ENCODE data around the gene ARMC2.

ARMC2 gene

DNA sequence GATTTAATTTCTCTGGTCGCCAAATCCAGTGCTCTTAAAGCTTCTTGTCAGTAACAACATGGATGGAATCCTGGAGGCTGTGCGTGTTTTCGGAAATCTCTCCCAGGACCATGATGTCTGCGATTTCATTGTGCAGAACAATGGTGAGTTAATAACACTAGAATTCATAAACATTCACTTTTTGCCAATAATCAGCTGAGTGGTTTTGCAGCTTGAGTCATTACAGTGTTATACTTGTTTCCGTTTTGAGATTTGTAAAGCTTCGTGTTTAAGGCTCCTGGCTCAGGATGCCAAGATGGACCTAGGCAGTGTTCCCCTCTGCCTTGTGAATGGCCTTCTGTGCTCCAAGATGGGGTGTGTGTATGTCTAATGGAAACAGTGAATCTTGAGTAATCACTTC is 113.8 kb downstream of the ARMC2 start:
- H3F3A ChIP-seq (ENCODE audit: insufficient read depth): no peaks in the 10 kb centered on the region
- H3K4me2 ChIP-seq (ENCODE audit: low read depth, low read length, poor library complexity, severe bottlenecking): no peak overlapping the region
- no peak overlapping the region for H3K9ac ChIP-seq (ENCODE audit: low read length)
- H3K79me2 ChIP-seq (ENCODE audit: insufficient read depth, low read length): no peaks in the 10 kb centered on the region
- H3K4me3 ChIP-seq (ENCODE audit: insufficient read depth, low read length, poor library complexity, severe bottlenecking): no peak overlapping the region
- no peak overlapping the region for H2AFZ ChIP-seq (ENCODE audit: low read depth, low read length, severe bottlenecking)
- no peaks in the 10 kb centered on the region for H3K36me3 ChIP-seq (ENCODE audit: low read length)
- H3K9me3 ChIP-seq (ENCODE audit: insufficient read depth, low read length): no peaks in the 10 kb centered on the region
- no peaks in the 10 kb centered on the region for H4K20me1 ChIP-seq (ENCODE audit: low read depth, low read length)
- H3K9me2 ChIP-seq (replicated peaks; ENCODE audit: insufficient read depth, low read length): no peaks in the 10 kb centered on the region
- H3K27ac ChIP-seq (ENCODE audit: low read depth, low read length): no peak overlapping the region
- no peaks in the 10 kb centered on the region for H3K27me3 ChIP-seq (ENCODE audit: low read length)
- TF ChIP-seq EZH2phosphoT487 (conservative IDR thresholded peaks at IDR 0.05; ENCODE audit: low read length): no peak
- TF ChIP-seq, protein P1, sequence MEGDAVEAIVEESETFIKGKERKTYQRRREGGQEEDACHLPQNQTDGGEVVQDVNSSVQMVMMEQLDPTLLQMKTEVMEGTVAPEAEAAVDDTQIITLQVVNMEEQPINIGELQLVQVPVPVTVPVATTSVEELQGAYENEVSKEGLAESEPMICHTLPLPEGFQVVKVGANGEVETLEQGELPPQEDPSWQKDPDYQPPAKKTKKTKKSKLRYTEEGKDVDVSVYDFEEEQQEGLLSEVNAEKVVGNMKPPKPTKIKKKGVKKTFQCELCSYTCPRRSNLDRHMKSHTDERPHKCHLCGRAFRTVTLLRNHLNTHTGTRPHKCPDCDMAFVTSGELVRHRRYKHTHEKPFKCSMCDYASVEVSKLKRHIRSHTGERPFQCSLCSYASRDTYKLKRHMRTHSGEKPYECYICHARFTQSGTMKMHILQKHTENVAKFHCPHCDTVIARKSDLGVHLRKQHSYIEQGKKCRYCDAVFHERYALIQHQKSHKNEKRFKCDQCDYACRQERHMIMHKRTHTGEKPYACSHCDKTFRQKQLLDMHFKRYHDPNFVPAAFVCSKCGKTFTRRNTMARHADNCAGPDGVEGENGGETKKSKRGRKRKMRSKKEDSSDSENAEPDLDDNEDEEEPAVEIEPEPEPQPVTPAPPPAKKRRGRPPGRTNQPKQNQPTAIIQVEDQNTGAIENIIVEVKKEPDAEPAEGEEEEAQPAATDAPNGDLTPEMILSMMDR (IDR thresholded peaks at IDR 0.05; ENCODE audit: insufficient read depth, low read length, poor library complexity, severe bottlenecking): no peak

DNA sequence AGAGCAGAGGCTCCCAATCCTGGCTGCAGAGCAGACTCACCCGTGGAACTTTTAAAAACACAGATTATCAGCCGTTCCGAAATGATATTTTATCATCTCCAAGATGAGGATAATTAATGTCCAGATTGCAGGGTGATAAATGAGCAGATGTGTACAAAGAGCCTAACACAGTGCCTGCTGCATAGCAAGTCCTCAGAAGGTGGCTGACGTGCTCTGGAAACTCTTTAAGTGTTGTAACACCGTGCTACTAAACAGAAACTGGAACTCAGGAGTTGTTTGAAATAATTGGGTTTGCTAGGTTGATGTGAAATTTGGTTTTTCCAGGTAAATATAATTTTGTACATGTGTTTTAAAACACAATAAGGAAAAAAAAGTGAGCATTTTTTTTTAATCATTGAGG is 118.0 kb downstream of the ARMC2 start:
- Histone ChIP-seq H3F3A (ENCODE audit: insufficient read depth) (no peaks in the 10 kb centered on the region), H4K20me1 (ENCODE audit: low read depth, low read length) (no peaks in the 10 kb centered on the region), H3K27me3 (ENCODE audit: low read length) (no peaks in the 10 kb centered on the region), H3K27ac (ENCODE audit: low read depth, low read length) (no peak overlapping the region), H3K79me2 (ENCODE audit: insufficient read depth, low read length) (no peaks in the 10 kb centered on the region), H3K36me3 (ENCODE audit: low read length) (no peaks in the 10 kb centered on the region), H2AFZ (ENCODE audit: low read depth, low read length, severe bottlenecking) (no peak overlapping the region), H3K9me2 (replicated peaks; ENCODE audit: insufficient read depth, low read length) (no peaks in the 10 kb centered on the region), H3K4me3 (ENCODE audit: insufficient read depth, low read length, poor library complexity, severe bottlenecking) (no peak overlapping the region), H3K9ac (ENCODE audit: low read length) (no peak overlapping the region), H3K9me3 (ENCODE audit: insufficient read depth, low read length) (no peaks in the 10 kb centered on the region), H3K4me2 (ENCODE audit: low read depth, low read length, poor library complexity, severe bottlenecking) (no peak overlapping the region)
- TF ChIP-seq, protein P1 (IDR thresholded peaks at IDR 0.05; ENCODE audit: insufficient read depth, low read length, poor library complexity, severe bottlenecking): no peak
- TF ChIP-seq EZH2phosphoT487 (conservative IDR thresholded peaks at IDR 0.05; ENCODE audit: low read length): no peak

DNA sequence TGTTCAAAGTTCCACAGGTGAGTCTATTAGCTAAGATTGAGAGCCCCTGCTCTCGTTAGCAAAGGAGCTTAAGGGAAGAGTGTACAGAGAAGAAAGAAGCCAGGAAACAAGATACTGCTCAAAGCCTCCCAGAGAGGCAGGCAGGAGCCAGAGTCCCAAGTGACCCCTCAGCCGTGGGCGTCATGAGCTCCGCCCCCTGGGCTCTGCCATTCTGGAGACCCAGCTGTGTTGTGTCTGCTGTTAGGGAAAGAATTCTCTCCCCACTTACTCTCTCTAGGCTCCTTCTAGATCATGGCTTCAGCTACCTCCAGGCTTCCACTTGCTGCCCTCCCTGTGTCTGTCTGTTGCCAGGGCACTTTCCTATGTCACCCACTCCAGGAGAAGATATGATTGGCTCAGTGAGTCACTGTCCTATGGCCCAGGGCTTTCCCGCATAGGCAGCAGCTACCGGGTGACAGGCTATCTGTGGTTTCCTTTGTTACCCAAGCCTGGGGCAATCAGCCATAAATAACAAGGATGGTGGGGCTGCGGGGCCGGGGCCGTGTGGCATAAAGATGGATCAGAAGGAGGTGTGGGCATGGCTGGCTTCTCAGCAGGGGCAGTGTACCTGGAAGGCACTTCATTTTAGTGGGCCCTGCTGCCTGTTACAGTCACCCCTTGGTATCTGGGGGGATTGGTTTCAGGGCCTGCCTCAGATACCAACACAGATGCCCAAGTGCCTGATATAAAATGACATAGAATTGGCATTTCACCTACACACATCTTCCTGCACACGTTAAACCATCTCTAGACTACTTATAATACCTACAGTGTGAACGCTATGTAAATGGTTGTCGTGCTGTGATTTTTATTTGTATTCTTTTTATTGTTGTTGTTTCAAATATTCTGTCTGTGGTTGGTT is 118.9 kb downstream of the ARMC2 start:
- Histone ChIP-seq H3K36me3 (ENCODE audit: low read length) (no peaks in the 10 kb centered on the region), H3K4me2 (ENCODE audit: low read depth, low read length, poor library complexity, severe bottlenecking) (no peak overlapping the region), H3K79me2 (ENCODE audit: insufficient read depth, low read length) (no peaks in the 10 kb centered on the region), H3K27ac (ENCODE audit: low read depth, low read length) (no peak overlapping the region), H3K27me3 (ENCODE audit: low read length) (no peaks in the 10 kb centered on the region), H3K4me3 (ENCODE audit: insufficient read depth, low read length, poor library complexity, severe bottlenecking) (no peak overlapping the region), H3K9ac (ENCODE audit: low read length) (no peak overlapping the region), H3F3A (ENCODE audit: insufficient read depth) (no peaks in the 10 kb centered on the region), H4K20me1 (ENCODE audit: low read depth, low read length) (no peaks in the 10 kb centered on the region), H3K9me3 (ENCODE audit: insufficient read depth, low read length) (no peaks in the 10 kb centered on the region), H3K9me2 (replicated peaks; ENCODE audit: insufficient read depth, low read length) (no peaks in the 10 kb centered on the region), H2AFZ (ENCODE audit: low read depth, low read length, severe bottlenecking) (no peak overlapping the region)
- no peak for TF ChIP-seq EZH2phosphoT487 (conservative IDR thresholded peaks at IDR 0.05; ENCODE audit: low read length)
- TF ChIP-seq, protein P1 (IDR thresholded peaks at IDR 0.05; ENCODE audit: insufficient read depth, low read length, poor library complexity, severe bottlenecking): no peak
